Measurements from ENCODE around the gene LPCAT1. TPM values are rescaled to one million over a fixed set of nuclear protein-coding genes. Genes with fewer than 3 reads are reported as not detected.

Gene LPCAT1
- total RNA-seq, 1 experiment from 2014 or later: 31.2 TPM

GRCh38 chr5:1412163-1412562 lies 111.6 kb downstream of the LPCAT1 start:
- no peak for DNase-seq (ENCODE audit: low spot score)

Other genes with a start within 250 kb of the LPCAT1 start
- 0.04 and 0.23 TPM in 2 replicates for gene TERT, start 228.9 kb downstream of the LPCAT1 start, total RNA-seq (2014; rRNA removed; shearing (Covaris generic))
- 196 and 214 TPM in 2 replicates for gene CLPTM1L, start 178.9 kb downstream of the LPCAT1 start, total RNA-seq (2014; rRNA removed; shearing (Covaris generic))
- not detected in 2 replicates for gene SLC6A3, start 78.5 kb downstream of the LPCAT1 start, total RNA-seq (2014; rRNA removed; shearing (Covaris generic))